ENCODE measurements around the gene DNAH2.
A peak's percentile ranks its signal among the peaks of the same experiment; 100 is the strongest.

The DNAH2 gene

GRCh38 chr17:7835814-7836595 is 118.5 kb downstream of the DNAH2 start:
- peak in 1 of 2 donors; percentile 86 for DNase-seq
- intact Hi-C loops (cut with DNase I; ENCODE audit: low total_unique reads): no loop called here
- H3K4me1 ChIP-seq: peaks cover 0 to 45% (median 35%) of the 10 kb centered on the region in 4 donors

GRCh38 chr17:7836596-7837407 is 119.3 kb downstream of the DNAH2 start:
- Histone ChIP-seq H3K27me3 (peaks cover 0 to 7% of the 10 kb centered on the region in 2 donors), H3K4me3 (peak overlapping the region; percentile 82 to 90), H3K9me3 (no peaks in the 10 kb centered on the region), H3K36me3 (no peaks in the 10 kb centered on the region), H3K27ac (peak overlapping the region; percentile 96), H3K4me1 (peaks cover 4 to 51% (median 40%) of the 10 kb centered on the region in 4 donors)
- peak in 1 of 2 experiments; percentile 6 for TF ChIP-seq CTCF (IDR thresholded peaks at IDR 0.05)
- intact Hi-C loops (cut with DNase I; ENCODE audit: low total_unique reads): no loop called here
- peak; percentile 91 to 95 for DNase-seq

More at GRCh38 chr17:7835814-7836595, 118.5 kb downstream of the DNAH2 start:
- TF ChIP-seq CTCF (IDR thresholded peaks at IDR 0.05): no peak
- H3K27me3 ChIP-seq: peaks cover 0 to 13% of the 10 kb centered on the region in 2 donors
- peak overlapping the region; percentile 82 to 90 for H3K4me3 ChIP-seq
- H3K27ac ChIP-seq: peak overlapping the region; percentile 96
- H3K36me3 ChIP-seq: no peaks in the 10 kb centered on the region
- no peaks in the 10 kb centered on the region for H3K9me3 ChIP-seq

GRCh38 chr17:7837408-7838088 is 120.0 kb downstream of the DNAH2 start:
- Histone ChIP-seq H3K36me3 (no peaks in the 10 kb centered on the region), H3K27ac (peak overlapping the region; percentile 96), H3K4me1 (peaks cover 4 to 53% (median 40%) of the 10 kb centered on the region in 4 donors), H3K27me3 (no peaks in the 10 kb centered on the region), H3K4me3 (peak overlapping the region; percentile 9 to 82), H3K9me3 (no peaks in the 10 kb centered on the region)
- intact Hi-C loops (cut with DNase I; ENCODE audit: low total_unique reads): no loop called here
- no peak for DNase-seq
- TF ChIP-seq CTCF (IDR thresholded peaks at IDR 0.05): no peak

GRCh38 chr17:7838090-7839075 is 120.8 kb downstream of the DNAH2 start:
- peak overlapping the region; percentile 3 to 9 for H3K4me3 ChIP-seq
- no peaks in the 10 kb centered on the region for H3K36me3 ChIP-seq
- H3K27ac ChIP-seq: peak overlapping the region; percentile 3 to 96
- intact Hi-C loops (cut with DNase I; ENCODE audit: low total_unique reads): no loop called here
- no peaks in the 10 kb centered on the region for H3K9me3 ChIP-seq
- no peaks in the 10 kb centered on the region for H3K27me3 ChIP-seq
- H3K4me1 ChIP-seq: peaks cover 4 to 57% (median 44%) of the 10 kb centered on the region in 4 donors
- no peak for TF ChIP-seq CTCF (IDR thresholded peaks at IDR 0.05)
- DNase-seq: peak in 1 of 2 donors; percentile 62

Measured in tibial artery (tissue), 4 donors.